H1 (cell line): ENCODE measurements around the gene UBC. TPM values are rescaled to one million over a fixed set of nuclear protein-coding genes. Genes with fewer than 3 reads are reported as not detected.
"Not testable (repeated sequence)": the region's sequence is repeated elsewhere in the genome, so short reads cannot be mapped to it uniquely, and the experiment has no call there.

Experiments used
- CTCF ChIA-PET: fragments of 300-600 bp; sonication (Branson Sonifier 250); formaldehyde crosslinking; loops from one replicate; lab custom pipeline; 2021; ENCODE audit not compliant: partially characterized antibody; lab: Charles Lee
- POLR2A ChIA-PET: fragments of 300-600 bp; sonication (Branson Sonifier 250); formaldehyde crosslinking; loops from one replicate; lab custom pipeline; 2021; ENCODE audit warnings: inconsistent platforms; ENCODE audit not compliant: partially characterized antibody; lab: Charles Lee
- DNase-seq, 2 experiments: peaks; one replicate each; pipeline versions ENCODE4 v3.0.0 to v3.0.0-alpha.2; 2010 to 2022; ENCODE audit warnings: low spot score in 2 of 2, low read depth in 1 of 2, mixed read lengths in 1 of 2
- FAIRE-seq: peaks from 2 replicates; lab custom pipeline; 2011; peaks lifted over from hg19 to GRCh38; lab: Jason Lieb, UNC
- H2AFZ ChIP-seq: 2 replicates; pipeline ENCODE4 v1.8.1; 2012; ENCODE audit warnings: low read length, inconsistent platforms
- H2AK5ac ChIP-seq: 2 replicates; pipeline ENCODE4 v1.6.1; 2013; ENCODE audit warnings: low read depth, low read length
- H2BK120ac ChIP-seq: replicated peaks from 2 replicates; pipeline ENCODE3; 2013; ENCODE audit warnings: low read depth, low read length, inconsistent platforms
- H2BK12ac ChIP-seq: 2 replicates; pipeline ENCODE4 v1.6.1; 2013; ENCODE audit warnings: low read depth, low read length
- H2BK15ac ChIP-seq: 2 replicates; pipeline ENCODE4 v1.6.1; 2013; ENCODE audit warnings: low read length
- H2BK20ac ChIP-seq: 2 replicates; pipeline ENCODE4 v1.6.1; 2013; ENCODE audit warnings: low read length
- H2BK5ac ChIP-seq: 2 replicates; pipeline ENCODE4 v1.6.1; 2013; ENCODE audit warnings: low read depth, low read length
- H3K14ac ChIP-seq: 2 replicates; pipeline ENCODE4 v1.6.1; 2013; ENCODE audit warnings: inconsistent platforms; ENCODE audit not compliant: insufficient read length
- H3K18ac ChIP-seq: 2 replicates; pipeline ENCODE4 v1.6.1; 2013; ENCODE audit warnings: low read length; ENCODE audit errors: extremely low read depth
- H3K23ac ChIP-seq: 2 replicates; pipeline ENCODE4 v1.6.1; 2013; ENCODE audit warnings: inconsistent platforms; ENCODE audit not compliant: insufficient read length
- H3K23me2 ChIP-seq: 2 replicates; pipeline ENCODE4 v1.6.1; 2013; ENCODE audit warnings: low read depth, low read length
- H3K27ac ChIP-seq: 2 replicates; pipeline ENCODE4 v1.6.1; 2011; ENCODE audit warnings: low read depth, low read length, inconsistent platforms
- H3K27me3 ChIP-seq, 4 experiments: replicated peaks in 1 of 4; 1 replicate in 1 of 4; 2 replicates in 3 of 4; pipeline versions ENCODE4 v1.6.1 to v1.8.1; 2011 to 2013; ENCODE audit warnings: low read length in 3 of 4, mild to moderate bottlenecking in 3 of 4, inconsistent platforms in 2 of 4, mixed read lengths in 2 of 4, moderate library complexity in 1 of 4; ENCODE audit not compliant: control insufficient read depth in 3 of 4, insufficient read depth in 3 of 4; ENCODE audit errors: extremely low read depth in 1 of 4
- H3K36me3 ChIP-seq, 4 experiments: 2 replicates each; pipeline versions ENCODE4 v1.6.1 to v1.8.1; 2011 to 2013; ENCODE audit warnings: mild to moderate bottlenecking in 4 of 4, low read length in 3 of 4, moderate library complexity in 2 of 4, control low read depth in 1 of 4, inconsistent platforms in 1 of 4; ENCODE audit not compliant: insufficient read depth in 4 of 4, control insufficient read depth in 2 of 4
- H3K4ac ChIP-seq: replicated peaks from 2 replicates; pipeline ENCODE3; 2013; ENCODE audit warnings: low read length, low read depth, mixed read lengths, inconsistent platforms; ENCODE audit not compliant: insufficient read length
- H3K4me1 ChIP-seq, 4 experiments: replicated peaks in 1 of 4; 1 replicate in 1 of 4; 2 replicates in 3 of 4; pipeline versions ENCODE4 v1.6.1 to v1.8.1; 2011 to 2013; ENCODE audit warnings: low read length in 3 of 4, inconsistent platforms in 2 of 4, mixed read lengths in 1 of 4; ENCODE audit not compliant: insufficient read depth in 4 of 4, control insufficient read depth in 3 of 4
- H3K4me2 ChIP-seq, 2 experiments: 2 replicates each; pipeline versions ENCODE4 v1.6.1 to v1.8.1; 2011 to 2013; ENCODE audit warnings: low read depth in 2 of 2, low read length in 2 of 2, control low read depth in 1 of 2, inconsistent platforms in 1 of 2, mild to moderate bottlenecking in 1 of 2; ENCODE audit not compliant: insufficient read depth in 1 of 2
- H3K4me3 ChIP-seq, 4 experiments: fragments of 200-600, 300-600 bp in 1 of 4; sonication (generic), shearing (Covaris generic), sonication (Bioruptor Twin) in 1 of 4; 2 replicates each; pipeline versions ENCODE4 v1.5.1 to v1.8.1; 2011 to 2016; ENCODE audit warnings: low read length in 4 of 4, low read depth in 3 of 4, control low read depth in 2 of 4, inconsistent platforms in 2 of 4, mild to moderate bottlenecking in 2 of 4, mixed read lengths in 1 of 4, moderate library complexity in 1 of 4; ENCODE audit not compliant: insufficient read depth in 2 of 4; ENCODE audit errors: extremely low read depth in 1 of 4
- H3K56ac ChIP-seq: replicated peaks from 2 replicates; pipeline ENCODE3; 2013; ENCODE audit warnings: low read depth, mild to moderate bottlenecking, mixed read lengths, low read length, inconsistent platforms; ENCODE audit not compliant: insufficient read length
- H3K79me1 ChIP-seq: 2 replicates; pipeline ENCODE4 v1.6.1; 2013; ENCODE audit warnings: low read depth, low read length, control low read depth
- H3K79me2 ChIP-seq, 2 experiments: 2 replicates each; pipeline versions ENCODE4 v1.6.1 to v1.8.1; 2012 to 2013; ENCODE audit warnings: low read length in 2 of 2, mild to moderate bottlenecking in 2 of 2, inconsistent platforms in 1 of 2; ENCODE audit not compliant: insufficient read depth in 2 of 2, control insufficient read depth in 1 of 2
- H3K9ac ChIP-seq, 4 experiments: replicated peaks in 1 of 4; 1 replicate in 1 of 4; 2 replicates in 3 of 4; pipeline versions ENCODE4 v1.6.1 to v1.8.1; 2011 to 2013; ENCODE audit warnings: low read depth in 3 of 4, low read length in 3 of 4, control low read depth in 2 of 4, mild to moderate bottlenecking in 2 of 4, moderate library complexity in 2 of 4, inconsistent platforms in 1 of 4; ENCODE audit errors: extremely low read depth in 1 of 4
- H3K9me3 ChIP-seq, 2 experiments: 2 replicates each; pipeline versions ENCODE4 v1.6.1 to v1.8.1; 2012 to 2013; ENCODE audit warnings: mild to moderate bottlenecking in 2 of 2, moderate library complexity in 2 of 2, control low read depth in 1 of 2, inconsistent platforms in 1 of 2, low read depth in 1 of 2, low read length in 1 of 2, mixed read lengths in 1 of 2; ENCODE audit not compliant: insufficient read depth in 2 of 2
- H4K20me1 ChIP-seq, 2 experiments: replicated peaks in 1 of 2; 2 replicates each; pipeline versions ENCODE3 to v1.8.1; 2011 to 2013; ENCODE audit warnings: inconsistent platforms in 2 of 2, low read length in 2 of 2, mild to moderate bottlenecking in 1 of 2; ENCODE audit not compliant: insufficient read depth in 2 of 2, control insufficient read depth in 1 of 2
- H4K5ac ChIP-seq: 2 replicates; pipeline ENCODE4 v1.6.1; 2013; ENCODE audit warnings: low read length, low read depth, mixed read lengths, inconsistent platforms; ENCODE audit not compliant: insufficient read length
- H4K8ac ChIP-seq: 2 replicates; pipeline ENCODE4 v1.8.0; 2013; ENCODE audit warnings: mild to moderate bottlenecking, moderate library complexity, low read length, inconsistent platforms; ENCODE audit not compliant: insufficient read depth; ENCODE audit errors: extremely low read depth
- H4K91ac ChIP-seq: replicated peaks from 2 replicates; pipeline ENCODE3; 2013; ENCODE audit warnings: low read length, mixed read lengths, inconsistent platforms; ENCODE audit not compliant: insufficient read length
- WGBS, 2 experiments: shearing (Covaris generic) in 1 of 2; methylation state at CpG; one replicate each; pipeline versions ENCODE4 v1.1.6 to v1.1.7; 2013 to 2015; ENCODE audit warnings: low lambda C conversion rate in 2 of 2, mixed read lengths in 2 of 2, inconsistent platforms in 1 of 2, low coverage in 1 of 2, missing lambda C conversion rate in 1 of 2; ENCODE audit not compliant: insufficient replicate concordance in 2 of 2, insufficient coverage in 1 of 2, insufficient read length in 1 of 2; ENCODE audit errors: extremely low coverage in 1 of 2, missing lambda C conversion rate in 1 of 2; 5-methylcytosine and 5-hydroxymethylcytosine counted together
- polyA plus RNA-seq, 7 experiments: library from polyadenylated mRNA; depleted of rRNA in 3 of 7; stranded (reverse) in 5 of 7; unstranded in 2 of 7; fragments of >200 nt in 5 of 7; fragments of 200-250 nt in 2 of 7; gene quantifications; 1 replicate in 5 of 7; 2 replicates in 1 of 7; 4 replicates in 1 of 7; pipeline versions ENCODE4 v1.2.1 to v1.2.3, GENCODE V29; 2011 to 2013; ENCODE audit warnings: missing spikeins in 2 of 7, mixed read lengths in 2 of 7
- total RNA-seq: library from RNA; stranded (reverse); fragmentation: NEBNext Ultra II Directional; extraction: Animal tissue kit (Norgen Biotek cat#: 25700); gene quantifications from 2 replicates; pipeline ENCODE4 v1.2.1, GENCODE V29; 2021

UBC gene
- total and polyA plus RNA-seq, 2 of the 8 experiments (the other 6 are each of a cell fraction or from before 2014, with no cell fraction given): 559 to 749 TPM

DNA sequence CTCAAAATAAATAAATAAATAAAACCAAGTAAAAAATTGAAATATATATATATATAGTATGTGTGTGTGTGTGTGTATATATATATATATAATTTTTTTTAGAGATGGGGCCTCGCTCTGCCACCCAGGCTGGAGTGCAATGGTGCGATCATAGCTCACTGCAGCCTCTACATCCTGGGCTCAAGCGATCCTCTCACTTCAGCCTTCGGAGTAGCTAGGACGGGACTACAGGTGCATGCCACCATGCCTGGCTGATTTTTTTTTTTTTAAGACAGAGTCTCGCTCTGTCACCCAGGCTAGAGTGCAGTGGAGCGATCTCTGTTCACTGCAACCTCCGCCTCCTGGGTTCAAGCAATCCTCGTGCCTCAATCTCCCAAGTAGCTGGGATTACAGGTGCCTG is 26.7 kb downstream of the UBC start:
- H3K56ac ChIP-seq, H3K36me3 ChIP-seq, H2AK5ac ChIP-seq, H3K79me2 ChIP-seq, H3K4me2 ChIP-seq, H3K14ac ChIP-seq, H3K4ac ChIP-seq, H3K23me2 ChIP-seq, H4K8ac ChIP-seq, H2AFZ ChIP-seq, H3K9ac ChIP-seq, H3K18ac ChIP-seq, H4K20me1 ChIP-seq, H3K4me3 ChIP-seq, H2BK20ac ChIP-seq, H2BK5ac ChIP-seq, H3K79me1 ChIP-seq, H2BK120ac ChIP-seq, H4K91ac ChIP-seq, FAIRE-seq, DNase-seq, H2BK12ac ChIP-seq, H2BK15ac ChIP-seq, H3K27ac ChIP-seq, H3K27me3 ChIP-seq, H3K9me3 ChIP-seq, H4K5ac ChIP-seq, H3K23ac ChIP-seq: not testable (repeated sequence)
- WGBS, 2 experiments: 93% methylated on average over 8 of the region's 9 CpGs; no CpG with 5 or more reads in 1 of the 2 experiments
- ChIA-PET CTCF (interaction anchor here (0.7 to 5.6 kb wide), 8 partner anchors 8 to 370 kb away, joined by 3 to 25 read pairs (median 3); no protein-coding TSS in a partner anchor), POLR2A (interaction anchor here (1.8 kb wide), 1 partner anchor 23 kb away, joined by 6 read pairs; no protein-coding TSS in a partner anchor)
- H3K4me1 ChIP-seq: peaks cover 0 to 11% (median 7%) of the 10 kb centered on the region in 4 experiments; a peak in 6 of 7 replicates
